Hematopoietic multipotent progenitor cell treated with erythropoietin and hydrocortisone succinate and interleukin-3 and kit ligand, for 8 days (in vitro differentiated cells): ENCODE measurements around the gene HAUS8.
"Not testable (repeated sequence)": the region's sequence is repeated elsewhere in the genome, so short reads cannot be mapped to it uniquely, and the experiment has no call there.

ENCODE experiments used
- DNase-seq: peaks from one replicate; pipeline ENCODE4 v3.0.0-alpha.2; 2015

HAUS8 gene, protein sequence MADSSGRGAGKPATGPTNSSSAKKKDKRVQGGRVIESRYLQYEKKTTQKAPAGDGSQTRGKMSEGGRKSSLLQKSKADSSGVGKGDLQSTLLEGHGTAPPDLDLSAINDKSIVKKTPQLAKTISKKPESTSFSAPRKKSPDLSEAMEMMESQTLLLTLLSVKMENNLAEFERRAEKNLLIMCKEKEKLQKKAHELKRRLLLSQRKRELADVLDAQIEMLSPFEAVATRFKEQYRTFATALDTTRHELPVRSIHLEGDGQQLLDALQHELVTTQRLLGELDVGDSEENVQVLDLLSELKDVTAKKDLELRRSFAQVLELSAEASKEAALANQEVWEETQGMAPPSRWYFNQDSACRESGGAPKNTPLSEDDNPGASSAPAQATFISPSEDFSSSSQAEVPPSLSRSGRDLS

DNA sequence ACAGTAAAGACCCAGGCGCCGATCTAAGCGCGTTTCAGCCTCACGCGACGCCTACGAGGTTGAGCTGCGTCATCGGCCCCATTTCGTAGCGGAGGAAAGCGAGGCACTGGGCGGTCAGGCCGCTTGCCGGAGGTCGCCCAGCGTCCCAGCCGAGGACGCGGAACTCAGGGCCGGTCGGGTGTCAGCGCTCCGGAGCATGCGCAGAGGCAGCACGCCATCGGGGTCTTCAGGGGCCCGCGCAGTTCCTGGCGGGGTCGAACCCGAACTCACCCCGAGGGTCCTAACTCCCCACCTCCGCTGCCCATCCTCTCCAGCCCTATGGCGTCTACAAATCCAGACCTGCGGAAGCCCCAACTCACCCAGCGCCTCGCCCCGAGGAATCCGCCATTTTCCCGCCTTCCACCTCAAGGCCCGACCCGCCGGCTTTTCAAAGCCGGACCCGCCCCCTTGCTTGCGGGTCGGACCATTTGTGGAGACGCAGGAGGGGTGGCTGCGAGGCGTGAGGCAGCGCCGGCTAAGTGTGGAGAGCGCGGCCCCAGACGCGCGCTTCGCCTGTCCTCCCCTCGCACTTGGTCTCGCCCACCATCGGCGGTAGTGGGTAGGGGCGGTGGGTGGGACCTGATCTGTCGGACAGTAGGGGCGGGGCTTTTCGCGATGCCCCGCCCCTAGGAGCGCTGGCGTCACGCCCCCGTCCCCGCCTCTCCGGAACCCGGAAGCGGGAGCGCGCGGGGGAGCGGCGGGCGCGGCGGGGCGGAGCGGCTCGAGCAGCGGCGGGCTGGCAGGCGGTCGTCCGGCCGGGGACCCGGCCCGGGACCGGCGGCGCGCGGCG is at the start of gene HAUS8, which contains the start of gene MYO9B:
HAUS8 (minus strand) TSS at position 418 of the 829 bp plus-strand sequence; CDS start at position 388, 30 bp downstream.
MYO9B (plus strand) TSS at position 743 of the 829 bp plus-strand sequence. CDS start 25,941 bp downstream, outside the sequence.
- peak; percentile 98 for DNase-seq

DNA sequence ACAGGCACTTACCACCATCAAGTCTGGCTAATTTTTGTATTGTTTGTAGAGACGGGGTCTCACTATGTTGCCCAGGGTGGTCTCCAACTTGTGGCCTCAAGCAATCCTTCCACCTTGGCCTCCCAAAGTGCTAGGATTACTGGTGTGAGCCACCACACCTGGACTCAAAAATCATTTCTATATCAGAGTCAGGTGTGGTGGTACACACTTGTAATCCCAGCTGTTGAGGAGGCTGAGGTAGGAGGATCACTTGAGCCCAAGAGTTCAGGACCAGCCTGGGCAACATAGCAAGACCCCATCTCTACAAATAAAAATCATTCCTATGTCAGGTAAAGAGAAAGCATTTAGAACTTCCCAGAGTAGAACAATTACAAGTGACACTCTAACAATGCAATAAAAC is 48.8 kb upstream of the HAUS8 start:
- DNase-seq: no peak

DNA sequence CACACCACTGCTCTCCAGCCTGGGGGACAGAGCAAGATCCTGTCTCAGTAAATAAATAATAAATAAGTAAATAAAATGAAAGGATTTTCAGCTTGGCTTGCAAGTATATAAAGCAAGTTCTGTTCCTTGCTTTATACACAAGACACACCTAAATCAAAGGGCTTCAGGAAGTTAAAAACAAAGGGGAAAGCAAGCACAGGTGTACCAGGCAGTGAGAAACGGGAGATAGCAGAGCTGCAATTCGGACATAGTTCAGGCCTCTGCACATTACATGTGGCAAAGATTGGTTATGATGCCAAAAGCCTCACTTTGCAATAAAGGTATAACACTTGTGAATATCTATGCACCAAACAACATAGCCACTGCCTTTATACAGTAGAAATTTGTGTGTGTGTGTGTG is 47.8 kb upstream of the HAUS8 start:
- DNase-seq: no peak

DNA sequence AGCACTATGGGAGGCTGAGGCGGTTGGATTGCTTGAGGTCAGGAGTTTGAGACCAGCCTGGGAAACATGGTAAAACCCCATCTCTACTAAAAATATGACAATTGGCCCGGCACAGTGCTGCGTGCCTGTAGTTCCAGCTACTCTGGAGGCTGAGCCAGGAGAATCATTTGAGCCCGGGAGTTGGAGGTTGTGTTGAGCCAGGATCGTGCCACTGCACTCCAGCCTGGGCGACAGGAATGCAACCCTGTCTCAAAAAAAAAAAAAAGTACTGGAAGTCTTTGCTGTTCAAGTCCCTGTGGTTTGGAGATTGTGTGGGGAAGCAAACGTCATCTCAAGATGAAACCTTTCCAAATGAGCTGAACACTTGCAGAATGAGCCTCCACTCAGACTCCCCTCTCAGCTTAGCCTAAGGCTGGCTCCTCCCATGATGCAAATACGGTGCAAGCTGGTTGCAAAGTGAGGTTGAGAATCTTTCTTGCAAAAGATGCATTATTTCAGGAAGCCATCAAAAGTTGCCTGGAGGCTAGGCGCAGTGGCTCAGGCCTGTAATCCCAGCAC is 46.6 kb upstream of the HAUS8 start:
- DNase-seq: no peak

DNA sequence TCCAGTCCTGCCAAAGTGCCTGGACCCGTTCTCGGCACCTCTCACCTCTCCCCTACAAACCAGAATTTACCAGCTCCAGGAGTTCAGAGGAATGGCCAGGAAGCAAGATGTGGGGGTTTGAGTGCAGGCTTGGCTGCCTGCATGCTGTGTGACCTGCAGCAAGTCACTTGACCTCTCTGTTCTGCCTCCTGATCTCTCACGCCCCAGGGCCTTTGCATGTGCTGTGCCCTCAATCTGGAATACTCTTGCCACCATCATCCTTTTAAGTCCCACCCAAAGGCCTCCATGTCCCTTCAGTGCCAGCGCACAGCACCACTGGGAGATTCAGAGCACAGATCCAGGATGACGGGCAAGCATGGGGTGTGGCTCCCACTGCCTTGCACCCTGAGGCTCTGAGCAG is 43.7 kb upstream of the HAUS8 start:
- no peak for DNase-seq

DNA sequence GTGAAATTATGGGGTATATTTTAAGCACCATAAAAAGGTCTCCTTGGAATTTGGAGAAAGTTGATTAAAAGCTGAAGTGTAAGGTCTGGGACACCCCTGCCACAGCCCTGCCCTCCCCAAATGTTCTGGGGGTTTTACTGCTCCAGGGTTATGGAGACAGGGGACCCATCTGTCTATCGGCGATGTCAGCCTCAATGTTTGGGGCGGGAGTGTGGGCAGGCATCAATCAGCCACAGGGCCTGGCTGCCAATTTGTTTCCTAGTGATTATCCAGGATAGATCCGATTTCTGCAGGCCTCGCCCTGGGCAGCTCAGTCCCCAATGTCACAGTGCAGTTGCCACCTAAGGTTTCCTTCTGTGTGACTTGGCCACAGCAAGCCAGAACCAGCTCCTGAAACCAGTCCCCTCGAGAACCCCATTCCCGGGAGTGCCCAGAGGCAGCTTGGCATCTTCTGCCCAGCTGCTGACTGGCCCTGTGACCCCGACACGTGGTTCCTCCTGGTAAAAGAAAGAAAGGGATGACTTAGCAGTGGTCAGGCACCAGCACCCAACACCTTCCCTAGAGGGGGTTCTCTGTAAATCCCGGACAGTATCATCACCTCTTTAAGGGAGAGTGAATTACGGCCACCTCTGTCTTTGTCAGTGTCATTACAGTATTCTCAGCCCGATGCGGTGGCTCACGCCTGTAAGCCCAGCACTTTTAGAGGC is 41.9 kb upstream of the HAUS8 start:
- DNase-seq: no peak

DNA sequence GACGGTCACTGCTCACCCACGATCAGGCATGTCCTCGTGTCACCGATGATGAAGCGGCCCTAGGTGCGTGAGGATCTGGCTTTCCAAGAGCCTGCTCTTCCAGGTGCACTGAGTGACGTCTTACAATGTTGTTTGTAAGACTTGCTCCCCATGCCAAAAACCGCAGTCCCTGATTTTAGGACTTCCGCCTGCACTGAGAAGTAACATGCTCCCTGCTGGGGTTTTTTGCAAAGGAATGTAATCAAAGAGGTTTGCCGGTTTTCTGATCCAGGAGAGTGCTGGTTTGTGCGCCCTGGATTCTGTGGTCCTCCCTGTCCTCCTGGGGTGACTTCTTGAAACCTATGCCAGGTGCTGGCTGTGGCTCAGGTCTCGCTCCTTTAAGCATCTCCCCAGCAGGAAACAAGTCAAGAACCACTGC is 39.2 kb upstream of the HAUS8 start:
- DNase-seq: no peak

DNA sequence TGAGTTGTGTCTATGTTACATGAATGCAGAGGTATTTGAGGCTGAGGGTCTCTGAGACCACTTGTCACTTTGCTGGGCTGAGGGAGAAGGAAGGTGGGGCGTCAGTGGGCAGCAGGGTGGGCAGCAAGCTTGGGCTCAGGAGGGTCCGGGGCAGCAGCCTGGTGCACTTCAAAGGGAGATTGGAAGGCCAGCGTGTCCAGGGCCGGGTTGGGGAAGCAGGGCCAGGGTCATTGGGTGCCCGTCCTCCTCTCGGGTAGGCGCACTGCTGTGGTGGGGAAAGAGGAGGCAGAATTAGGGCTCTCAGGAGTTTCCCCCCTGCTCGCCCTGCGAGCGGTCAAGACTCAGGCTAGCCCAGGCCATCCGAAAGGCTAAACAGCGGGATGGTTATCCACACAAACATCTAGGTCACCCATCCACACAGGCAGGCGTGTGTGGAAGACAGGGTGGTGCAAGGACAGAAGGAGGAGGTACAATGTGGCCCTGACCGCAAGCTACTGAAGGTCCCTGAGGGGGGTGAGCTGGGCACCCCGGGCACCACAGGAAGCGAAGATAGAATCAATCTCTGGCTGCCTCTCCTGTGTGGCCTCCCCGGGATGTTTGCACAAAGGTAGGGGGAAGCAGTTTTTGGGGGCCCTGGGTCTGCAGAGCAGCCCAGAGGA is 38.0 kb upstream of the HAUS8 start:
- DNase-seq: no peak

DNA sequence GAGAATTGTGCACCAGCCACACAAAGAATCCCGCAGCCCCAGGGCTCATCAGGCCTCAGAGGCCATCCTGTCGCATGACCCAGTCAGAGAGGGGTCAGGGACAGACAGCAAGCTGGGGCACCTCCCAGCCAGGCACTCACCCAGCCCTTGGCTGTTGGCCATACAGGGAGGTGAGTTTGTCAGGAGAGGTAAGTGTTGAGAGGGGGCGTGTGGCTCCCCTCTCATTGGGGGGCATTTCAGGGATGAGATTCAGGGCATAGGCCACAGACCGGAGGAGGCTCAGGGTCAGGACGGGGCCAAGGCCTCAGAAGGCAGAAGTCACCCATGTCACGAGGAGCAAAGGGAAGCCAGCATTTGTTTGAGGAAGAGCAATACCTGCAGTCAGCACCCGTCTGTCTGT is 37.4 kb upstream of the HAUS8 start:
- DNase-seq: no peak

DNA sequence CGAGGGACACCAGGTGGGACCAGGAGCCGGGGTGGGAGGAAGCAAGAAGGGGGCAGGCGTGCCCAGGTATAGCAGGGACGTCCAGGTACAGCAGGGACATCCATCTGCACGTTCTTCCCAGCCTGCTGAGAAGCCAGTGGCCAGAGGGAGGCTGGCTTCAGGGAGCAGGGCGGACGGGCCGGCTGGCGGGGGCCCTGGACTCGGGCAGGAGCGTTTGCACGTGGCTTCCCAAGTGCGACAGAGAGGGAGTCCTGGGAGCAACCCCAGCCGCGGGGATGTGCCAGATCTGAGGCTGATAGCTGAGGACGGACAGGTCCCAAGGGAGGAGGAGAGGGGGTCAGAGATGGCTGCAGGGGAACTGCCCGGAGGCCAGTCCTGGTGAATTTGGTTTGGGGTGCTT is 37.0 kb upstream of the HAUS8 start:
- DNase-seq: no peak

DNA sequence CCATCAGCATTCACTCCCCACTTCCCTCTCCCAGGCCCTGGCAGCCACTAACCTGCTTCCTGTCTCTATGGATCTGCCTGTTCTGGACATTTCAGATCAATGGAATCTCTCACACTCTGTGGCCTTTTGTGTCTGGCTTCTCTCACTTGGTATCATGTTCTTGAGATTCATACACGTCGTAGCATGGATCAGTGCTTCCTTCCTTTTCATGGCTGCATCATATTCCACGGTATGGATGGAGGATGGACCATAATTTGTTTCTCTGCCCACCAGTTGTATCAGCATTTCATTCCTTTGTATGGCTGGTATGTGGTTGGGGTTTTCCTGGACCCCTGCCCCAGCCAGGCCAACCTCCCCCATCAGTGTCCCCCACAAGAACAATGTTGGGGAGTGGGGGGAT is 36.5 kb upstream of the HAUS8 start:
- DNase-seq: no peak

DNA sequence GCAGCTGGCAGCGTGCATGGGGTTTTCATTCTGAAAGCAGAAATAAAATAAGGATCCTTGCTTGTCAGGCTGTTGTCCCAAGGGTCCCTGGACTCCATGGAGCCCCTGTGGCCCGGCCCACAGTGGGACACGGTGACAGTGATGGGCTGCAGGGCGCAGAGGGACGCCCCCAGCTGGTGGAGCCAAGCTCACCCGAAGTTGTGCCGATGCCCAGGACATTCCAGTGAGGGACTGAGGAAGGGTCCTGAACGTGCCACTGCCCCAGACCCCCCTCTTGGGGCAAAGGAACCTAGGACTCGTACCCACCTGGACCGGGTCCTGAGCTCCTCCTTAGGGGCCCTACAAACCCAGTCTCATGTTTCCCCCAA is 35.3 kb upstream of the HAUS8 start:
- no peak for DNase-seq

DNA sequence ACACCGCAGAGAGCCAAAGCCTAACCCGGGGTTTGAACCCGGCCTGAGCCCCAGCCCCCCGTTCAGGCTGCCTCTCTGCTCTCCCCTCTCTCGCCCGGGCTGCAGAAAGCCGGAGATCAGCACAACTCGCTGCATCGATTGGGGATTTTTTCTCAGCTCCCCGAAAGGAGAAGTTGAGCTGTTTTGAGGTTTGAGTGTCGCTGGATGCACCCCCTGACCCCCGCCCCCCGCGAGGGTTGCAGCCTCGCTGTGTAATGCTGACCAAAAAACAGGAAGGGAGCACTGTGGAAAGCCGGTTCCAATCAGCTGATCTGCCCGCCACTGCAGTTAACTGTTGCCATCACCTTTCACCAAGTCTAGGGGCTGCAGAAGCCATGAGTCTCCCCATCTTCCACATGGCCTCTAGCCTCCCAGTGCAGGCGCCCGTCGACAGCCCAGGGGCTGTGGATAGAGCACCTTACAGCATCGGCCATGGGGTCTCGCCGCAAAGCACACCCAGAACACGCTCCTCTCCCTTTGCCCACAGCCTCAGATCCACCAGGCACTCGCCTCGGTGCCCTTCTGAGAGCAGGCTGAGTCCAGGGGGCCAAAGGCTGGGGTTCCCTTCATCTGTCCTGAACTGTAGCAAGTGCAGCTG is 34.8 kb upstream of the HAUS8 start:
- DNase-seq: peak; percentile 21

DNA sequence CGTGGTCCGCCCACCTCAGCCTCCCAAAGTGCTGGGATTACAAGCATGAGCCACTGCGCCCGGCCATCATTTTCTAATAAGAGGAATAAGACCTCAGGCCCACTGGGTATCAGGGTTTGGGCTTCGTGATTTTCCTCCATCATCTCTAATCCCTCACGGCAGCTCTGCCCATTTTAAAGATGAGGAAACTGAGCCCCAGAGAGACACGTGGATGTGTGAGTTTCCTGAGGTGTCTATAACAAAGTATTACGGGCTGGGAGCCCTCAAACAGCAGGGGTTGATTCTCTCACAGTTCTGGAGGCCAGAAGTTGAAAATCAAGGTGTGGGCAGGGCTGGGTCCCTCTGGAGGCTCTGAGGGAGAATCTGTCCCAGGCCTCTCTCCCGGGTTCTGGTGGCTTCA is 34.0 kb upstream of the HAUS8 start:
- no peak for DNase-seq

DNA sequence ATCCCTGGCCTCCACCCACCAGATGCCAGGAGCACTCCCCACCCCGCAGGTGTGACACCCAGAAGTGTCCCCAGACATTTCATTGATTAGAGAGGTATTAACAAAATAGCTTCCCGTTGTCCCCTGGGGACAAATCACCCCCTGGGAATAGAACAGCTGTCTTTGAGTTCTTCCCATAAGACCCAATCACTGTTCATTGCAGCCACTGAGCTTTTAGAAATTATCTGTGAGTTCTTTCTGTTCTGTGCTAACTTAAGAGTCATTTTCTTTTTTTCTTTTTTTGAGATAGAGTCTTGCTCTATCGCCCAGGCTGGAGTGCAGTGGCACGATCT is 33.2 kb upstream of the HAUS8 start:
- no peak for DNase-seq

DNA sequence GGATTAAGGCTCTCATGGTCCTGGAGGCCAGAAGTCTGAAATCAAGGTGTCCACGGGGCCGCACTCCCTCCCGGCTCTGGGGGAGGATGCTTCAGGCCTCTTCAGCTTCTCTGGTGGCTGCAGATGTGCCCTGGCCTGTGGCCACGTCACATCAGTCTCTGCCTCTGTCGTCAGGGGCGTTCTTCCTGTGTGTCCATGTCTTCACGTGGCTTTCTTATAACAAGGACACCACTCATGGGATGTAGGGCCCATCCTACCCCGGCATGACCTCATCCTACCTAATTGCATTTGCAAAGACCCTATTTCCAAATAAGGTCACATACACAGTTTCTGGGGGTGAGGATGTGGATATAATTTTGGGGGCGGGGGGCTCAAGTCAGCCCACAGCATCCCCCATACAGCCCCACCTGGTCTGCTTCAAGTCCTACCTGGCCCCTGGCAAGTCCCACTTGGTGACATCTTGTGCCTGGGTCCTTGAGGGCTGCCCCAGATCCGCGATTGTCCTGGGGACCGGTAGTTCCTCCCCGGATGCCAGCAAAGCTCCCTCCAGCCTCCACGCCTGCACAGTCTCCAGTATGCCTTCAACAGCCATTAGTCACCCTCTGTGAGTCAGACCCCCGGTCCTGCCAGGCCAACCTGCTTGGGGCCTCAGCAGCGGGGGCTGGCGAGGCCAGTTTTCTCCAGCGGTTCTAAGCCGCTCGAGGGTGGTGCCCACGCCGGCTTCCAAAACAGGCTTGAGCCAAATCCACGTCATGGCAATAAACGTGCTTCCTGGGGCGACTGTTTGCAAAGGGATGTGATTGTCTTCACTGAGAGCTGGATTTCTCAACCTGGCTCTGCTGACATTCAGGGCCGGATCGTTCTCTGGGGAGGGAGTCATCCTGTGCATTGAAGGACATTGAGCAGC is 32.5 kb upstream of the HAUS8 start:
- no peak for DNase-seq

DNA sequence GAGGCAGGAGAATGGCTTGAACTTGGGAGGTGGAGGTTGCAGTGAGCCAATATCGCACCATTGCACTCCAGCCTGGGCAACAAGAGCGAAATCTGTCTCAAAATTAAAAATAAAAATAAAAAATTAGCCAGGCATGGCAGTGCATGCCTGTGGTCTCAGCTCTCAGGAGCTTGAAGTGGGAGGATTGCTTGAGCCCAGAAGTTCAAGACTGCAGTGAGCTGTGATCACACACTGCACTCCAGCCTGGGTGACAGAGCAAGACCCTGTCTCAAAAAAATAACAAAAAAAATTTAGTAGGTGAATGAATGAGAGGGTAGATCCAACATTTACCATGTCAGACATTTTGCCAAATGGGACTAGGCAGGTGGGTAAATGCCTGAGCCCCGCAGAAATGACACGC is 31.7 kb upstream of the HAUS8 start:
- DNase-seq: not testable (repeated sequence)

DNA sequence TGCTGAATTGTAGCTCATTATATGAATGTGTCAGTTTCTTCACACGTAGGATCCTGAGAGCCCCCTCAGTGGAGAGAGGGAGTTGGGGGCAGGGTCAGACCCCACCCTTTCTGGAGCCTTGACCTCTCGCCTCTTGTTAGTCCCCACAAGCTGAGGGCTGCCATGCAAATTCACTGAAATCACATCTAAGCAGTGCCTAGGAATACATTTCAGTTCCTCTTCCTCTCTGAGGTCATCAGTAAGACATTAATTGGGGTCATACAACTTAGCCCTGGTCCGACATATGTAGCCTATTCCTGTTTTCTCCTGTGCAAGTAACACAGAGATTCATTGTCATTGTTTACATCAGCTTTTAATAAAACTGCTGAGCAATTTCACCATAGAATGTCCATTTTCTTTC is 30.3 kb upstream of the HAUS8 start:
- no peak for DNase-seq

DNA sequence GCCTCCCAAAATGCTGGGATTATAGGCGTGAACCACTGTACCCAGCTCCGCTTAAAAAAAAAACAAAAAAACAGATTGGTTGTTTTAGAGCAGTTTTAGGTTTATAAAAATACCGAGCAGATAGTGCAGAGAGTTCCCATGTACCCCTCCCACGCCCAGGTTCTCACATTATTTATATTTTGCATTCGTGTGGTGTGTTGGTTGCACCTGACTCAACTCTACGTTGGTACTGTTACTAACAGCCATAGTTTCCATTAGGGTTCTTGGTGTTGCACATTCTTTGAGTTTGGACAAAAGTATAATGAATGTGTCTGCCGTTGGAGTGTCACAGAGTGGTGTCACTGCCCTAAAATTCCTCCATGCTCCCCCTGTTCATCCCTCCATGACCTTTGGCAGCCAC is 29.4 kb upstream of the HAUS8 start:
- no peak for DNase-seq

DNA sequence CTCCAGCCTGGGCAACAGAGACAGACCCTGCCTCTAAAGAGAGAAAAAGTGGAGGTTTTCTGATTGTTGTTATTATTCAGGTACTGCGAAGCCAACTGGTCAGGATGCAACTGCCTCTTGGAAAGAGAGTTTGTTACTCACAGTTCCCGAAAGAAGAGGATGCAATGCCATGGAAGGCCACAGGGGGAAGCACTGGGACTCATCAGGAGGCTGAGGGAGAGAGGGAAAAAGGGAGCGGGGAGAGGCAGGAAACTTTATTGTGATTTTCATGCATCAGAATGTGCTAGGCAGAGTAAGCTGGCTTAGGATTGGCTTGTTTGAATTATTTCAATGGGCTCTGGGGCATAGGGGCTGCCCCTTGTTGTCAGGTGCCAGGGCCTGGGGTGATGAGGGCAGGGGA is 27.9 kb upstream of the HAUS8 start:
- peak; percentile 56 for DNase-seq
